SH-SY5Y (cell line): ENCODE results near the gene GRWD1.

Experiments
- GATA2 ChIP-seq: IDR thresholded peaks from 2 replicates; pipeline ENCODE4 v1.6.1; 2011; ENCODE audit warnings: mild to moderate bottlenecking, low read depth, low read length
- GATA3 ChIP-seq: IDR thresholded peaks from 2 replicates; pipeline ENCODE4 v1.6.1; 2011; ENCODE audit warnings: low read depth, mild to moderate bottlenecking, low read length, moderate library complexity

Gene GRWD1

GRCh38 chr19:48415806-48416221 is 30.0 kb upstream of the GRWD1 start:
- no peak for TF ChIP-seq GATA3
- TF ChIP-seq GATA2 = no peak

- TF ChIP-seq GATA3 (no peak), GATA2 (no peak)
Observed at GRCh38 chr19:48417421-48417820, 28.4 kb upstream of the GRWD1 start.

- TF ChIP-seq GATA2 (no peak), GATA3 (no peak)
Observed at GRCh38 chr19:48418317-48419064, 27.3 kb upstream of the GRWD1 start.

- TF ChIP-seq GATA2 = no peak
- TF ChIP-seq GATA3 = no peak
Observed at GRCh38 chr19:48419158-48419920, 26.4 kb upstream of the GRWD1 start.

- TF ChIP-seq GATA3 = no peak
- no peak for TF ChIP-seq GATA2
Observed at GRCh38 chr19:48421548-48421947, 24.2 kb upstream of the GRWD1 start.

- no peak for TF ChIP-seq GATA3
- TF ChIP-seq GATA2 = no peak
Observed at GRCh38 chr19:48424694-48425219, 21.0 kb upstream of the GRWD1 start.

GRCh38 chr19:48428670-48429069 is 17.1 kb upstream of the GRWD1 start:
- TF ChIP-seq GATA3 = no peak

- no peak for TF ChIP-seq GATA2
- no peak for TF ChIP-seq GATA3
Observed at GRCh38 chr19:48433337-48433736, 12.4 kb upstream of the GRWD1 start.

- TF ChIP-seq GATA3 (no peak), GATA2 (no peak)
Observed at GRCh38 chr19:48436586-48436985, 9.2 kb upstream of the GRWD1 start.

GRCh38 chr19:48441360-48442050 is 4.3 kb upstream of the GRWD1 start:
- TF ChIP-seq GATA3 = no peak
- no peak for TF ChIP-seq GATA2

GRCh38 chr19:48442116-48443035 is 3.4 kb upstream of the GRWD1 start:
- TF ChIP-seq GATA2 (no peak), GATA3 (no peak)

- TF ChIP-seq GATA3 (no peak), GATA2 (no peak)
Observed at GRCh38 chr19:48443256-48443655, 2.5 kb upstream of the GRWD1 start.

GRCh38 chr19:48443731-48444128 is 2.1 kb upstream of the GRWD1 start:
- TF ChIP-seq GATA3 (no peak), GATA2 (no peak)
